Activated naive CD4-positive, alpha-beta T cell treated with anti-CD3 and anti-CD28 coated beads, Interleukin-2, amount 50 U/mL, for 24 hours (primary cell): Measurements from ENCODE around the gene HLA-DMB.
"Not testable (repeated sequence)": the region's sequence is repeated elsewhere in the genome, so short reads cannot be mapped to it uniquely, and the experiment has no call there.

Experiments used
- H3K27ac Mint-ChIP-seq: one replicate; pipeline ENCODE4 v1.8.0; 2021; ENCODE audit warnings: mild to moderate bottlenecking, mixed read lengths
- H3K27me3 Mint-ChIP-seq: one replicate; pipeline ENCODE4 v1.8.0; 2021; ENCODE audit warnings: mixed read lengths
- H3K36me3 Mint-ChIP-seq: one replicate; pipeline ENCODE4 v1.8.0; 2021; ENCODE audit warnings: mixed read lengths
- H3K4me1 Mint-ChIP-seq: one replicate; pipeline ENCODE4 v1.8.0; 2021; ENCODE audit warnings: mixed read lengths
- H3K4me3 Mint-ChIP-seq: one replicate; pipeline ENCODE4 v1.8.0; 2021; ENCODE audit warnings: mild to moderate bottlenecking, mixed read lengths
- H3K9me3 Mint-ChIP-seq: one replicate; pipeline ENCODE4 v1.8.0; 2021; ENCODE audit warnings: mixed read lengths

Gene HLA-DMB

DNA sequence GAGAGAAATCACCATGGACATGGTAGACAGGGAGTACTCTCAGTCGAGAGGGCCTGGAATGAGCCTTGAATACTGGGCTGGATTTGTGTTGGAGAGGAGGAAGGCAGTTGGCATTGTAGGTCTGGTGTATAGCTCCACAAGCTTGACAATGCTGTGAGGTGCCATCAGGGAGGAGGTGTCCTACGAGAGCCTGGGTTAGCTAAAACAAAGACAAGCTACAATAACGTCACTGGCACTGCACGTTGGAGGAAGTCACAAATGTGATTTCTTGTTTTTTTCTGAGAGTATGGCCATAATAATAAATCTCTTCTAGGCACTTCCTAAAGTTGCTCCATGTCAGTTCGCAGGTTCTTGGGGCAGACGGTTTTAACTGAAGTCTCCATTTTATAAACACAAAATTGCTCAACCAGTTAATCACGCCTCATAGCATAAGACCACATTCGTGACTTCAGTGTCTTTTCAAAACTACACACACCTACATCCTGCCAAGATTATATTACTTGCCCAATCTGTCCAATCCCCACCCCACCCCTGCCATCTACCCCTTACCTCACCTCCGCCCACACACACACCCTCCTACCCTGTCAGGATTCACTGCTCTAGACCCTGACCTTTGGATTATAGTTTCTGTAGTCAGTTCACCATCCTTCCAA lies 4.4 kb upstream of the HLA-DMB start:
- H3K4me3 Mint-ChIP-seq, result peak overlapping the region; percentile 21
- peak overlapping the region; percentile 81 for H3K27ac Mint-ChIP-seq
- no peaks in the 10 kb centered on the region for H3K9me3 Mint-ChIP-seq
- H3K36me3 Mint-ChIP-seq, result no peaks in the 10 kb centered on the region
- peaks cover 83% of the 10 kb centered on the region for H3K4me1 Mint-ChIP-seq
- no peaks in the 10 kb centered on the region for H3K27me3 Mint-ChIP-seq

GRCh38 chr6:32943864-32944649 lies 3.2 kb upstream of the HLA-DMB start:
- Mint-ChIP-seq H3K36me3 (no peaks in the 10 kb centered on the region), H3K4me1 (peaks cover 85% of the 10 kb centered on the region)

DNA sequence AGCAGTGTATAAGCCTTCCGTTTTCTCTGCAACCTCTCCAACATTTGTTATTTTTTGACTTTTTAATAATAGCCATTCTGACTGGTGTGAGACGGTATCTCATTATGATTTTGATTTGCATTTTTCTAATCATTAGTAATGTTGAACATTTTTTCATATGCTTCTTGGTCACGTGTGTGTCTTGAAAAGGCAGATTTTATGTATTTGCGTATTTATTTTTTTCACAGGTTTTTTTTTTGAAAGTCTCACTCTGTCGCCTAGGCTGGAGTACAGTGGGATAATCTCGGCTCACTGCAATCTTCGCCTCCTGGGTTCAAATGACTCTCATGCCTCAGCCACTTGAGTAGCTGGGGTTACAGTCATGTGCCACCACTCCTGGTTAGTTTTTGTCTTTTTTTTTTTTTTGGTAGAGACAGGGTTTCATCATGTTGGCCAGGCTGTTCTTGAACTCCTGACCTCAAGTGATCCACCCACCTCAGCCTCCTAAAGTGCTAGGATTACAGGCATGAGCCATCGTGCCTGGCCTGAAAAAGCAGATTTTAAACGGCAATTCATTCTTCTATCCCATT lies 1.8 kb upstream of the HLA-DMB start:
- not testable (repeated sequence) for H3K36me3 Mint-ChIP-seq, H3K9me3 Mint-ChIP-seq, H3K27me3 Mint-ChIP-seq
- H3K4me1 Mint-ChIP-seq, result peaks cover 81% of the 10 kb centered on the region
- H3K4me3 Mint-ChIP-seq, result peak overlapping the region; percentile 52
- peak overlapping the region; percentile 87 for H3K27ac Mint-ChIP-seq

More at GRCh38 chr6:32943864-32944649, 3.2 kb upstream of the HLA-DMB start:
- Mint-ChIP-seq H3K4me3 (peak overlapping the region; percentile 75), H3K27ac (peak overlapping the region; percentile 81), H3K9me3 (no peaks in the 10 kb centered on the region), H3K27me3 (no peaks in the 10 kb centered on the region)

DNA sequence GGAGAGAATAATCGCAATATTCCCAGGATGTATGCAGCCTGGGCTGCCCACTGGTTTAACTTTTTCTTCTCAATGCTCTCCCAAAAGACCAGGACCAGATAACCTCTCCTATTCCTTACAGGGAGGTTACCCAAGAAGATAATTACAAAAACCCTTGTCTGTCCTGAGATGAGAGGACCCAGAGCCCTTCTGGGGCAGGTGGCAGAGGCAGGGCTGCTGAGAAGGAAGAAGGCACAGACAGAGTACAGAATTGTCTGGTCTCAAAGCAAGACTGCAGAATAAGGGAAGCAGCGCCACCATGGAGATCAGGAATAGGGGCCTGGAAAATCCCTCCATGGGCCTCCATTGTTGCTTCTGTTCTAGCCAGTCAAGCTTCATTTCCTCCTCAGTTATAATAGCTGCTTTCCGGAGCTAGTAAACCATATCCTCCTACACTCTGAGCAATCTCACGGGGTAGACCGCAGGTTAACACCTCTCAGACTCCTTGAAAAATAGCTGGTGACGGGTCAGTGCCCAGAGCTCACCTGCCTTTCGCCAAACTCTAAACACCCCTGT lies 463 bp upstream of the HLA-DMB start:
- Mint-ChIP-seq H3K27ac (peak overlapping the region; percentile 93), H3K9me3 (no peaks in the 10 kb centered on the region), H3K27me3 (no peaks in the 10 kb centered on the region), H3K36me3 (peaks cover 2% of the 10 kb centered on the region), H3K4me1 (peaks cover 70% of the 10 kb centered on the region), H3K4me3 (peak overlapping the region; percentile 89)

DNA sequence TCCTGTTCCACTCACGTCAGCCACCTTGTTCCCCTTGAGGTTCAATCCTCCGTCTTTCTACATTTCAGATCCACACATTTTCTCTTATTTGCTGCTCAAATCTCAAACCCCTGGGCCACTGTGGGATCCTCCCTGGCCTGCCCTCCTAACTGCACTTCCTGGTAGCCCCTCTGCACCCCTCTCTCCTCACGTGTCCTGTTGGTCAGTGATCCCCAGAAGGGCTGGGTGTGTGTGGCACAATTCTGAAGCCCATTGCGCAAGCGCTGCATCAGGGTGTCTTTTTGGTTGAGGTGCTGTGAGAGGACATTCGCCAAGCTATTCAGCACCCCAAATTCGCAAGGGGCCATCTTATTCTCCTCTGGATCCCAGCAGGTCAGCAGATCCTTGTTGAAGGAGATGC lies 2.3 kb downstream of the HLA-DMB start:
- peaks cover 2% of the 10 kb centered on the region for H3K36me3 Mint-ChIP-seq
- no peaks in the 10 kb centered on the region for H3K27me3 Mint-ChIP-seq
- H3K4me3 Mint-ChIP-seq, result no peak overlapping the region
- H3K9me3 Mint-ChIP-seq, result no peaks in the 10 kb centered on the region
- no peak overlapping the region for H3K27ac Mint-ChIP-seq
- peaks cover 46% of the 10 kb centered on the region for H3K4me1 Mint-ChIP-seq

DNA sequence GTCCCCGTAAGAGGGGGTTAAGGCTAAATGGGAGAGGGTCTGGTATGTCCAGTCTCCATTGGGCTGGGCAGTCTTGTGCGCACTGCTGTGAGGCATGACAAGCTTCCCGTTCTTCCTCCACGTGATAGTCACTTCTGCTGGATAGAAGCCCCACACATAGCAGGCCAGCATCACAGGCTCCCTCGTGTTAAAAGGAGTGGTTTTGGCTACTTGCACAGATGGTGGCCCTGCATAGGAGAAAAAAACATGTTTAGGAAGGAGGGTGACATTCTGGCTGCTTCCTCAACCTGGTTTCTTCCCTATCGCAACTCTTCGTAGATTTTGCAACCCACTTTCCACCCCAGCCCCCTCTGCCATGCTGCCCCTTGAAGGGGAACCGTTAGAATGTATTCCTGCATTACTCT lies 3.6 kb downstream of the HLA-DMB start:
- Mint-ChIP-seq H3K4me1 (peaks cover 35% of the 10 kb centered on the region), H3K27me3 (no peaks in the 10 kb centered on the region), H3K36me3 (peaks cover 2% of the 10 kb centered on the region), H3K27ac (no peak overlapping the region), H3K4me3 (no peak overlapping the region), H3K9me3 (no peaks in the 10 kb centered on the region)

DNA sequence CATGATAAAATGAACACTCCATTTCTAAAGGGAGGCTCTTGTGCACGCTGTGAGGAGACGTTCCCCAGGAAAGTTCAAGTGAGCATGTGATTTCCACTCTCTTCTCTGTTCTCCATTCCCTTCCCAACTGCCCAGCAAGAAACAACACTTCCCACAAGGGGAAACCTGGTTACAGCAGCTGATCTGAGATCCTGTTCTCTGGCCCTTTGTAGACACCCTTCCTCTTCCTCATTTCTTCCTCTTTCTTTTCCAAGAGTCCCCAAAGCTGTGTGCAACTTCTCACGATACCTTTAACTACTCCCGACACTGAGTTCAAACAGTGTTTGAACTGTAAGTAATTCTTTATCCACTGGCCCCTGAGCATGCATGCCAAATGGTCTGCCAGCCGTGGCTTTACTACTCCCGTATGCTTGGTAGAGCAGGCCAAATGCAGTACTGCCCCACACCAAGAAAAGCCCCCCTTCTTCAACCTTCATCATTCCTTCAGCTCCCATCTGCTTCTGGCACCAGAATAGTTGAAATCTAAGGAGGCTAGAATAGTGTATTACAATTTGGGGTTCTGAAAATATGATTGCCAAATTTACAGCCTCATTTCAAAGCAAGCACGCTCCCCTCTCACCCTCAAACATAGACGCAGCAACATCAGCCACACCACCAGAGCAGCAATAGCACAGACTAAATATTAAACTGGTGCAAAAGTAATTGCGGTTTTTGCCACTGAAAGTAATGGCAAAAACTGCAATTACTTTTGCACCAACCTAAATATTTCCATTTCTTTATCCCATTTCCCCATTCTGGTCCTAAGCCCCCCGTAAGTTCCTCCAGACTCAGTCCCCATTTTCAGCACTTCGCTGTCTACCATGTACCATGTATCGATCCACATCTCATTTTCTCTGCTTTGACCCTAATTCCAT lies 4.3 kb downstream of the HLA-DMB start:
- H3K27me3 Mint-ChIP-seq, result no peaks in the 10 kb centered on the region
- peaks cover 2% of the 10 kb centered on the region for H3K36me3 Mint-ChIP-seq
- peaks cover 28% of the 10 kb centered on the region for H3K4me1 Mint-ChIP-seq
- no peak overlapping the region for H3K4me3 Mint-ChIP-seq
- no peaks in the 10 kb centered on the region for H3K9me3 Mint-ChIP-seq
- no peak overlapping the region for H3K27ac Mint-ChIP-seq

DNA sequence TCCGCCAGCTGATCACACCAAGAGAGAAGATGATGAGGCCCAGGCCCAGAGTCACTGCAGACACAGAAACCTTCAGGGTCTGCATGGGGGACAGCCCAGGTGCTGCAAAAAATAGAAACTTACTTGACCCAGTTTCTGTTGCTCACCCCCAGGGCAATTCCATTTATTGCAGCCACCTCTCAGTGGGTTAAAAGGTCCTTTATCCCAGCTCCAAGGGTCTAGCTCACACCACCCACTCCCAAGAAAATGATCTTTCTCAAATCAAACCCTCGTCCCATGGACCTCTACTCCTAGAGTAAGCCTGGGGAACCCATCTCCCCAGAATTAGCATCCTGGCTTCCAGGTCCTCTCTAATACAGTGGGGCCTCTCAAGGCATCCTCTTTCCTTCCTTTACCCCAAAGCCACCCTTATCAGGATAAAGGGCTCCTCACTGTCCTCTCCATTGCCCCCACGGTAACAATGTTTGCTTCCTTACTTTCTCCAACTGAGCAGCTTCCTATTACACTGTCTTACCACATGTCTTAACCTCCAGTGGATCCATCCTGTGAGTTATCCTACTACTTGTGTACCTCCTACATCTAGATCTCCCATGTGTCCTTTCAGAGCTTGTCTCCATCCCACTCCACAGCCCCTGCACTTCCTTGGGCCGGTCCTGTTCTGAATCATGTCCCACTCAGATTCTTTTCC lies 5.1 kb downstream of the HLA-DMB start:
- Mint-ChIP-seq H3K36me3 (peaks cover 2% of the 10 kb centered on the region), H3K27ac (no peak overlapping the region), H3K4me3 (no peak overlapping the region), H3K9me3 (no peaks in the 10 kb centered on the region), H3K27me3 (no peaks in the 10 kb centered on the region), H3K4me1 (peaks cover 20% of the 10 kb centered on the region)

DNA sequence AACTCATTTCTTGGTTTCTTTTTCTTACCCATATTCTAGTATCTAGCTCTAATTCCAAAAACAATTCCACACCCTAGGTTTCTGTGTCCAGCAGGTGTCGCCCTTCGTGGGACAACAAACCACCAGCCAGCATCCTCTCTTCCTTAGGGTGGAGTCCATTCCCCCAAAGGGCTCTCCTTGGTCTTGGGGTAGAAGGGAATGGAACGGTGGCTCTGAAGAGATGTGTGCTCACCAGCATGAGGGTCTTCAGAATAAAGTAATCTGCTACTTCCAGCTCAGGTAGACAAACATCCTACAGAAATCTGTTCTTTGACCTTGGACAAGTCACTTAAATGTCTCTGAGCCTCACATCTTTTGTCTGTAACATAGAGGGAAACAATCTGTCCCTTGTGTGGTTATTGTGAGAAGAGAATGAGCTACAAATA lies 7.2 kb downstream of the HLA-DMB start:
- peaks cover 2% of the 10 kb centered on the region for H3K36me3 Mint-ChIP-seq
- no peaks in the 10 kb centered on the region for H3K27me3 Mint-ChIP-seq
- H3K4me1 Mint-ChIP-seq, result peaks cover 6% of the 10 kb centered on the region
- H3K27ac Mint-ChIP-seq, result no peak overlapping the region
- no peaks in the 10 kb centered on the region for H3K9me3 Mint-ChIP-seq
- H3K4me3 Mint-ChIP-seq, result no peak overlapping the region

GRCh38 chr6:32932132-32932868 lies 8.5 kb downstream of the HLA-DMB start:
- Mint-ChIP-seq H3K36me3 (peaks cover 2% of the 10 kb centered on the region), H3K27ac (no peak overlapping the region), H3K4me3 (no peak overlapping the region), H3K9me3 (no peaks in the 10 kb centered on the region), H3K4me1 (peaks cover 6% of the 10 kb centered on the region), H3K27me3 (no peaks in the 10 kb centered on the region)

DNA sequence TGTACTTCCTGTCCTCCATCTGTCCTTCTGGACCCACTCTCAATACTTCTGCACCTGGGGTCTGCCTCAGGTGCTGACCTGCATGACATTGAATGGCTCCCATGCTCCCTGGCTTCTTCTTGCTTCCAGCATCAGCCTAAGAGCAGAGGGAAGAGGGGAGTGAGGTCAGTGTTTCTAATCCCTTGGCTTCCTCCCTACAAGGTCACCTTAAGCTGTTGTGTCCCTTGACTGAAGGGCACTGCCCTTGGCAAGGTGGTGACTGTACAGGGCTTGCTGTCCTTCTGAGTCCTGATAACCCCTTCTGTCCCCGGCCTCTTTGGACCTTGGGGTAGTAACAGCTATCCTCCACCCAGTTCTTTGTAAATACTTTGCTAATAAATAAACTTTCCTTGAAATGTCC lies 9.6 kb downstream of the HLA-DMB start:
- Mint-ChIP-seq H3K4me3 (no peak overlapping the region), H3K27me3 (no peaks in the 10 kb centered on the region), H3K4me1 (peaks cover 6% of the 10 kb centered on the region), H3K27ac (no peak overlapping the region), H3K9me3 (no peaks in the 10 kb centered on the region), H3K36me3 (no peaks in the 10 kb centered on the region)

- H3K27ac Mint-ChIP-seq, result no peak overlapping the region
Observed at GRCh38 chr6:32922083-32922482, 18.7 kb downstream of the HLA-DMB start.

DNA sequence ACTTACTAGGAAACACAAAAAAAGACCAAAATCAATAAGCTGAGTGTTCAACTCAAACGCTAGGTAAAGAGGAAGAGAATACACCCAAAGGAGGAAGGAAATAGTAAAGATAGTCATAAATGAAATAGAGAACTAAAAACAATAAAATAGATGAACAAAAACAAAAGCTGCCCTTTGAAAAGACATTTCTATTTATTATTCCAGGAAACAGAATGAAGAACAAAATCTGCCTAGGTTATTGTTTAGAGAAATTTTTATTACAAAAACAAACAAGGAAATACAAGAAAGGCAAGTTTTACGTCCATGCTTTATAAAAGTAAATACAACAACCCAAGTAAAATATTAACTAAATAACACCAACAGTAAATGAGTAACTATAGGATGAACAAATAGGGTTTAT lies 20.1 kb downstream of the HLA-DMB start:
- Mint-ChIP-seq H3K4me3 (no peak overlapping the region), H3K27ac (no peak overlapping the region), H3K9me3 (no peaks in the 10 kb centered on the region), H3K4me1 (no peaks in the 10 kb centered on the region), H3K27me3 (no peaks in the 10 kb centered on the region), H3K36me3 (no peaks in the 10 kb centered on the region)

More at GRCh38 chr6:32922083-32922482, 18.7 kb downstream of the HLA-DMB start:
- H3K27me3 Mint-ChIP-seq, result no peaks in the 10 kb centered on the region
- H3K4me1 Mint-ChIP-seq, result no peaks in the 10 kb centered on the region
- H3K9me3 Mint-ChIP-seq, result no peaks in the 10 kb centered on the region
- H3K4me3 Mint-ChIP-seq, result no peak overlapping the region
- H3K36me3 Mint-ChIP-seq, result no peaks in the 10 kb centered on the region

DNA sequence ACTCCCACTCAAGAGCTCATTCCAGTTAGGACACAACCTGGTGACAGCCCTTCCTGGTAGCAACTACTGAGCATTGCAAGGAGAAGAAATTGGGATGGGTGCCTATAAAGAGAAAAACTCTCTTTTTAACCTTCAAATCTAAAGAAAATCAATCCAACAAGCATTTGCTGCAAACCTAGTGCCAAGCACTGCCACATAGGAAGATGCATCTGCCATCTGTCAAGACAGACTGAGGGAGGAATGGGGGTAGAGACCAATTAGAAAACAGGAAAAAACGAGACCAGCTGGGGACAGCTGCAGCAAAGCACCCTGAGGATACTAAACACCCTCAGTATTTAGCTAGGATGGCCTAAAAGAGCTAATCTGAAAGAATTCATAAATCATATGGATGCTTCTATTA lies 27.9 kb downstream of the HLA-DMB start:
- no peak overlapping the region for H3K4me3 Mint-ChIP-seq
- no peaks in the 10 kb centered on the region for H3K9me3 Mint-ChIP-seq
- H3K27ac Mint-ChIP-seq, result no peak overlapping the region
- H3K4me1 Mint-ChIP-seq, result no peaks in the 10 kb centered on the region
- no peaks in the 10 kb centered on the region for H3K36me3 Mint-ChIP-seq
- H3K27me3 Mint-ChIP-seq, result peaks cover 3% of the 10 kb centered on the region
